C4-2B (cell line): ENCODE measurements around the gene STPG2.

ENCODE experiments used
- H3K27ac ChIP-seq: fragments of 450-650 bp; 2 replicates; pipeline ENCODE4 v1.5.1; 2017
- ZFX ChIP-seq: fragments of 450-650 bp; IDR thresholded peaks from 2 replicates; pipeline ENCODE4 v1.6.1; 2017
- TF ChIP-seq, protein P1 (sequence below): fragments of 450-650 bp; conservative IDR thresholded peaks from 2 replicates; pipeline ENCODE4 v1.5.1; 2017; ENCODE audit warnings: mild to moderate bottlenecking

Gene STPG2

GRCh38 chr4:98030059-98030458 is 113.2 kb downstream of the STPG2 start:
- TF ChIP-seq ZFX = no peak
- TF ChIP-seq, protein P1, sequence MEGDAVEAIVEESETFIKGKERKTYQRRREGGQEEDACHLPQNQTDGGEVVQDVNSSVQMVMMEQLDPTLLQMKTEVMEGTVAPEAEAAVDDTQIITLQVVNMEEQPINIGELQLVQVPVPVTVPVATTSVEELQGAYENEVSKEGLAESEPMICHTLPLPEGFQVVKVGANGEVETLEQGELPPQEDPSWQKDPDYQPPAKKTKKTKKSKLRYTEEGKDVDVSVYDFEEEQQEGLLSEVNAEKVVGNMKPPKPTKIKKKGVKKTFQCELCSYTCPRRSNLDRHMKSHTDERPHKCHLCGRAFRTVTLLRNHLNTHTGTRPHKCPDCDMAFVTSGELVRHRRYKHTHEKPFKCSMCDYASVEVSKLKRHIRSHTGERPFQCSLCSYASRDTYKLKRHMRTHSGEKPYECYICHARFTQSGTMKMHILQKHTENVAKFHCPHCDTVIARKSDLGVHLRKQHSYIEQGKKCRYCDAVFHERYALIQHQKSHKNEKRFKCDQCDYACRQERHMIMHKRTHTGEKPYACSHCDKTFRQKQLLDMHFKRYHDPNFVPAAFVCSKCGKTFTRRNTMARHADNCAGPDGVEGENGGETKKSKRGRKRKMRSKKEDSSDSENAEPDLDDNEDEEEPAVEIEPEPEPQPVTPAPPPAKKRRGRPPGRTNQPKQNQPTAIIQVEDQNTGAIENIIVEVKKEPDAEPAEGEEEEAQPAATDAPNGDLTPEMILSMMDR = no peak

DNA sequence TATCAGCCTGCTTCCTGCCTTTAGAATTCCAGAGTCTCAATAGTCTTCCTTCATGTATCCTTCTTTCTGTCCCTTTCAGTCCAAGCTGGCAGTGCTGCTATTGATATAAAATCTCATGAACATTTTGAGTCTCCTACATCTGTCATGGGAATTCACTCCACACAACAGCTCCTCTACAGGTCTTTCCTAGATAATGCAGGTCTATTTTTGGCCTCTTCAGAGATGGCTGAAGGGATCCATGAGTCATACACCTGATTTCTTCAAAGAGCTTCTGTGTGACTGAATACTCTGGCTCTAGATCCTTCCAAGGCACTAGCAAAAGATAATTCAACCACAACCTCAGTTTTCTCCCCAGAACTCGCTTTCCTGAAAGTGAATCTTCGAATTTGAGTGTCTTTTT is 115.4 kb downstream of the STPG2 start:
- TF ChIP-seq ZFX = no peak
- TF ChIP-seq, protein P1 = peak; percentile 45
- H3K27ac ChIP-seq = no peak overlapping the region

More at GRCh38 chr4:98030059-98030458, 113.2 kb downstream of the STPG2 start:
- H3K27ac ChIP-seq = no peak overlapping the region

DNA sequence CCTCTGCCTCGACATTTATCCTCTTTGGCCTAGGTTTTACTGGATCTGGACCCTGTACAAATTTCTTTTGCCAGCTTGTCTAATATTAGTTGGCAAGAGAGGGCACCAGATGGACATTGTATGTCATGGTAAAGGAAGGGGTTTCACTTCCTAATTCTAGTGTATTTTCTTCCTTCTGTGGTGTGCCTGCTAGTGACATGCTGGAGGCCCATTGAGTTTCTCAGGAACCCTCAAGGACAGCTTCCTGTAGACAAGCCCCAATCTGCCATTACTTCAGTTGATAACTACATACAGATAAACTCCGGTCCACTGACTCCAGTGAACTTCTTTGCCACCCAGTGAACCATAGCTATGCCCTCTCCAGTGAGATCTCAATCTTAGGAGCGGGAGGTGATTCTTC is 116.9 kb downstream of the STPG2 start:
- TF ChIP-seq, protein P1 = no peak
- TF ChIP-seq ZFX = no peak
- H3K27ac ChIP-seq = no peak overlapping the region

GRCh38 chr4:98006814-98007412 is 136.4 kb downstream of the STPG2 start:
- H3K27ac ChIP-seq = no peak overlapping the region
- no peak for TF ChIP-seq ZFX
- TF ChIP-seq, protein P1 = no peak

- no peak for TF ChIP-seq ZFX
- TF ChIP-seq, protein P1 = no peak
Measured at GRCh38 chr4:98006060-98006459, 137.2 kb downstream of the STPG2 start.

DNA sequence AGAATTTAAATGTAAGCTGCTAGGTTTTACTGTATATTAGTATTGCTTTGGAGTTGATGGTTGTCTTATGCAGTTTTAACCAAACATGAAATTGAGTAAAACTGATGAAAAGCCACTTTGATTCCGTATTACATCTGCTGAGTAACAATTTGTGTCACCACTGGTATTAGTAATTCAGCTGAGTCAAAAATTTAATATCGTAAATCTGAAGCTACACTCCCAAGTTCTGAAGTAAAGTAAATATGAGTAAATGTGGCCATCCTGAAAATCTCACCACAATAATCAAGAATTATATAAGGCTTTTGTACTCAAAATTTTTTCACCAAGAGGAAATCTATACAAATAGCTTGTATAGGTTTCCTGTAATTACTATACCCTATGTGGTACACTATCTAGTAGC is 142.3 kb downstream of the STPG2 start:
- no peak overlapping the region for H3K27ac ChIP-seq
- no peak for TF ChIP-seq ZFX
- TF ChIP-seq, protein P1 = no peak

More at GRCh38 chr4:98006060-98006459, 137.2 kb downstream of the STPG2 start:
- no peak overlapping the region for H3K27ac ChIP-seq

DNA sequence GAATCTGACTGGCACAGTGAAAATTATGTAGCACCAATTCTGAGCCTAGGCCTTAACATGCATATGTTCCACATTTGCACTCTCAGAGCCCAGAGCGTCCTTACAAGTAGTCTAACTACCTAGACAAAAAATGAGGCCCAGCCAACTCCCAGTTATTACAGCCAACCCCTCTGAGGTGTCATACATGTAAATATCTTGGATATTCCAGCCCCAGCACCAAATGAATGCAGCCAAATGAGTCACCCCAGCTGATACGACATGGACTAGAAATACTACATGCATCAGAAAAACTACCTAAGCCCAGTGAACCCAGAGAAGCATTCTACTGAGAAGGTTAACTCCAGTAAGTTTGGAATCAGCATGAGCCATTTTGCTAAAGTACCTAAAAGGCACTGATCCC is 145.1 kb downstream of the STPG2 start:
- no peak for TF ChIP-seq ZFX
- TF ChIP-seq, protein P1 = no peak
- H3K27ac ChIP-seq = no peak overlapping the region
